ENCODE data around the gene SPATA6L.

SPATA6L gene

GRCh38 chr9:4654084-4654483 lies 12.2 kb downstream of the SPATA6L start:
- TF ChIP-seq CTCF (IDR thresholded peaks at IDR 0.05): no peak
- Histone ChIP-seq H3K36me3 (peaks cover 0 to 8% (median 0%) of the 10 kb centered on the region in 3 donors), H3K27ac (no peak overlapping the region), H3K4me1 (no peaks in the 10 kb centered on the region), H3K27me3 (no peaks in the 10 kb centered on the region), H3K9me3 (no peaks in the 10 kb centered on the region), H3K4me3 (no peak overlapping the region)
- no peak for DNase-seq
- intact Hi-C loops (cut with DNase I; ENCODE audit: low total_unique reads): no loop called here

- no peaks in the 10 kb centered on the region for H3K9me3 ChIP-seq
- intact Hi-C loops (cut with DNase I; ENCODE audit: low total_unique reads): no loop called here
- no peak overlapping the region for H3K27ac ChIP-seq
- DNase-seq: no peak
- H3K36me3 ChIP-seq: no peaks in the 10 kb centered on the region
- no peak overlapping the region for H3K4me3 ChIP-seq
- H3K27me3 ChIP-seq: no peaks in the 10 kb centered on the region
- TF ChIP-seq CTCF (IDR thresholded peaks at IDR 0.05): no peak
- no peaks in the 10 kb centered on the region for H3K4me1 ChIP-seq
These were observed 23.9 kb downstream of the SPATA6L start for GRCh38 chr9:4642351-4642750.

GRCh38 chr9:4640027-4640426 lies 26.3 kb downstream of the SPATA6L start:
- TF ChIP-seq CTCF (IDR thresholded peaks at IDR 0.05): peak; percentile 45 to 51
- no peak overlapping the region for H3K27ac ChIP-seq
- H3K9me3 ChIP-seq: no peaks in the 10 kb centered on the region
- no peak overlapping the region for H3K4me3 ChIP-seq
- no peaks in the 10 kb centered on the region for H3K36me3 ChIP-seq
- intact Hi-C loops (cut with DNase I; ENCODE audit: low total_unique reads): no loop called here
- no peaks in the 10 kb centered on the region for H3K27me3 ChIP-seq
- DNase-seq: no peak
- H3K4me1 ChIP-seq: no peaks in the 10 kb centered on the region

GRCh38 chr9:4639420-4639819 lies 26.9 kb downstream of the SPATA6L start:
- Histone ChIP-seq H3K4me3 (no peak overlapping the region), H3K9me3 (no peaks in the 10 kb centered on the region), H3K36me3 (no peaks in the 10 kb centered on the region), H3K27ac (no peak overlapping the region), H3K27me3 (no peaks in the 10 kb centered on the region), H3K4me1 (no peaks in the 10 kb centered on the region)
- intact Hi-C loops (cut with DNase I; ENCODE audit: low total_unique reads): loop anchor here (10.0 kb wide), 1 partner anchor 255 kb away; no protein-coding TSS in a partner anchor
- no peak for DNase-seq
- TF ChIP-seq CTCF (IDR thresholded peaks at IDR 0.05): no peak

- intact Hi-C loops (cut with DNase I; ENCODE audit: low total_unique reads): loop anchor here (10.0 kb wide), 1 partner anchor 254 kb away; no protein-coding TSS in a partner anchor
- Histone ChIP-seq H3K27ac (no peak overlapping the region), H3K4me3 (no peak overlapping the region), H3K9me3 (no peaks in the 10 kb centered on the region), H3K27me3 (no peaks in the 10 kb centered on the region), H3K4me1 (no peaks in the 10 kb centered on the region), H3K36me3 (no peaks in the 10 kb centered on the region)
- no peak for DNase-seq
- TF ChIP-seq CTCF (IDR thresholded peaks at IDR 0.05): no peak
These were observed 27.3 kb downstream of the SPATA6L start for GRCh38 chr9:4638968-4639367.

- Histone ChIP-seq H3K27ac (no peak overlapping the region), H3K4me3 (no peak overlapping the region), H3K27me3 (no peaks in the 10 kb centered on the region), H3K36me3 (no peaks in the 10 kb centered on the region), H3K9me3 (no peaks in the 10 kb centered on the region), H3K4me1 (no peaks in the 10 kb centered on the region)
- no peak for DNase-seq
- no peak for TF ChIP-seq CTCF (IDR thresholded peaks at IDR 0.05)
- intact Hi-C loops (cut with DNase I; ENCODE audit: low total_unique reads): loop anchor here (10.0 kb wide), 1 partner anchor 246 kb away; no protein-coding TSS in a partner anchor
These were observed 35.4 kb downstream of the SPATA6L start for GRCh38 chr9:4630836-4631235.
